Measurements from ENCODE around the gene ANKLE2. TPM values are rescaled to one million over a fixed set of nuclear protein-coding genes. Genes with fewer than 3 reads are reported as not detected.

The ANKLE2 gene
- total and polyA plus RNA-seq, 3 donors from 2014 or later, result 103 to 204 (median 120) TPM

- Histone ChIP-seq H3K27ac (no peak overlapping the region), H3K36me3 (ENCODE audit: low read depth, missing control alignments) (peaks cover 4% of the 10 kb centered on the region), H3K27me3 (no peaks in the 10 kb centered on the region), H3K4me3 (no peak overlapping the region), H3K4me1 (peaks cover 17% of the 10 kb centered on the region), H3K9me3 (no peaks in the 10 kb centered on the region)
- WGBS, 2 donors, result 85 to 86% methylated on average over 29 to 30 of the region's 30 CpGs
- intact Hi-C loops (cut with DNase I; ENCODE audit: low total_unique reads), result no loop called here
- no peak for DNase-seq
- no peak for TF ChIP-seq CTCF (IDR thresholded peaks at IDR 0.05)
- TF ChIP-seq POLR2A (IDR thresholded peaks at IDR 0.05), result no peak
These were observed 13.1 kb upstream of the ANKLE2 start for GRCh38 chr12:132774646-132775275.

GRCh38 chr12:132774159-132774558, 12.5 kb upstream of the ANKLE2 start:
- TF ChIP-seq POLR2A (IDR thresholded peaks at IDR 0.05) (no peak), CTCF (IDR thresholded peaks at IDR 0.05) (no peak)

GRCh38 chr12:132773077-132773955, 11.7 kb upstream of the ANKLE2 start:
- TF ChIP-seq CTCF (IDR thresholded peaks at IDR 0.05) (no peak), POLR2A (IDR thresholded peaks at IDR 0.05) (no peak)
- no peak for DNase-seq
- no peaks in the 10 kb centered on the region for H3K27me3 ChIP-seq
- WGBS, 2 donors, result 93 to 95% methylated on average over 35 to 41 of the region's 41 CpGs
- no peak overlapping the region for H3K4me3 ChIP-seq
- H3K9me3 ChIP-seq, result no peaks in the 10 kb centered on the region
- no peak overlapping the region for H3K27ac ChIP-seq
- peaks cover 22% of the 10 kb centered on the region for H3K4me1 ChIP-seq
- intact Hi-C loops (cut with DNase I; ENCODE audit: low total_unique reads), result no loop called here
- peaks cover 4% of the 10 kb centered on the region for H3K36me3 ChIP-seq (ENCODE audit: low read depth, missing control alignments)

More at GRCh38 chr12:132774159-132774558, 12.5 kb upstream of the ANKLE2 start:
- no peak for DNase-seq
- intact Hi-C loops (cut with DNase I; ENCODE audit: low total_unique reads), result no loop called here
- Histone ChIP-seq H3K27ac (no peak overlapping the region), H3K4me1 (peaks cover 18% of the 10 kb centered on the region), H3K9me3 (no peaks in the 10 kb centered on the region), H3K27me3 (no peaks in the 10 kb centered on the region), H3K4me3 (no peak overlapping the region), H3K36me3 (ENCODE audit: low read depth, missing control alignments) (peaks cover 4% of the 10 kb centered on the region)
- 87 to 92% methylated on average over 10 to 18 of the region's 18 CpGs for WGBS, 2 donors

DNA sequence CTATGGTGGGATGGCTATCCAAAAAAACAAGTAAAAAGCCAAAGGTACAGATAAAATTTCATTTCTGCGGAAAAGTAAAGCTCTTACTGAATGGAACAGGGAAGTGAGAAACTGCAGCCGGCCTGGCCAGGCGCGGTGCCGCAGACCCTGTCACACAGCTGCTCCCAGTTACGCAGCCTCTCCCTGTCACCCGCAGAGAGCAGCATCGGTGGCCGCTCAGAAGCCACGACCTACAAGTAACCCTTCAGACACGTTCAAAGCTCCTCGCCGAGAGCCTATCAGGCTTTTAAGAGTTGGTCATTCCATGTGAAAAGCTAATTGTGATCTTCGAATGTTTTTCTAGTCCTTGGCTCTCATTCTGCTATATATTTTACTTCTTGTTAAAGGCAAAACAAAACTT, 11.0 kb upstream of the ANKLE2 start:
- TF ChIP-seq CTCF (IDR thresholded peaks at IDR 0.05) (no peak), POLR2A (IDR thresholded peaks at IDR 0.05) (no peak)
- H3K27me3 ChIP-seq, result no peaks in the 10 kb centered on the region
- peaks cover 22% of the 10 kb centered on the region for H3K4me1 ChIP-seq
- no peak overlapping the region for H3K27ac ChIP-seq
- no peak for DNase-seq
- 86 to 88% methylated on average over 14 of the region's 14 CpGs for WGBS, 2 donors
- H3K9me3 ChIP-seq, result no peaks in the 10 kb centered on the region
- H3K4me3 ChIP-seq, result no peak overlapping the region
- intact Hi-C loops (cut with DNase I; ENCODE audit: low total_unique reads), result no loop called here
- H3K36me3 ChIP-seq (ENCODE audit: low read depth, missing control alignments), result peaks cover 4% of the 10 kb centered on the region

Measured in testis (tissue), 3 donors.